HEK293T (cell line): ENCODE data around the gene MYBPHL.

Source experiments
- ELF4 ChIP-seq: fragments of 450-650 bp; IDR thresholded peaks from 2 replicates; pipeline ENCODE4 v1.6.1; 2017; ENCODE audit warnings: antibody characterized with exemption
- FOXM1 ChIP-seq: fragments of 450-650 bp; IDR thresholded peaks from 2 replicates; pipeline ENCODE4 v1.6.1; 2017; ENCODE audit warnings: mild to moderate bottlenecking, borderline replicate concordance
- HDGF ChIP-seq: fragments of 450-650 bp; IDR thresholded peaks from 2 replicates; pipeline ENCODE4 v1.6.1; 2017; ENCODE audit warnings: antibody characterized with exemption, borderline replicate concordance
- NFRKB ChIP-seq: fragments of 450-650 bp; IDR thresholded peaks from 2 replicates; pipeline ENCODE4 v1.6.1; 2016; ENCODE audit warnings: mild to moderate bottlenecking, moderate library complexity
- SP1 ChIP-seq: fragments of 450-650 bp; IDR thresholded peaks from 2 replicates; pipeline ENCODE4 v1.6.1; 2017

GRCh38 chr1:109307274-109308021, 637 bp upstream of the MYBPHL start:
- no peak for TF ChIP-seq NFRKB
- no peak for TF ChIP-seq FOXM1
- TF ChIP-seq HDGF, result no peak
- TF ChIP-seq ELF4, result no peak
- TF ChIP-seq SP1, result no peak
